Hematopoietic multipotent progenitor cell treated with erythropoietin and hydrocortisone succinate and interleukin-3 and kit ligand, for 15 days (in vitro differentiated cells): ENCODE data around the gene ZNF726.
"Not testable (repeated sequence)": the region's sequence is repeated elsewhere in the genome, so short reads cannot be mapped to it uniquely, and the experiment has no call there.

ENCODE experiments used
- DNase-seq: peaks from one replicate; pipeline ENCODE4 v3.0.0-alpha.2; 2015; ENCODE audit warnings: low spot score

ZNF726 gene

DNA sequence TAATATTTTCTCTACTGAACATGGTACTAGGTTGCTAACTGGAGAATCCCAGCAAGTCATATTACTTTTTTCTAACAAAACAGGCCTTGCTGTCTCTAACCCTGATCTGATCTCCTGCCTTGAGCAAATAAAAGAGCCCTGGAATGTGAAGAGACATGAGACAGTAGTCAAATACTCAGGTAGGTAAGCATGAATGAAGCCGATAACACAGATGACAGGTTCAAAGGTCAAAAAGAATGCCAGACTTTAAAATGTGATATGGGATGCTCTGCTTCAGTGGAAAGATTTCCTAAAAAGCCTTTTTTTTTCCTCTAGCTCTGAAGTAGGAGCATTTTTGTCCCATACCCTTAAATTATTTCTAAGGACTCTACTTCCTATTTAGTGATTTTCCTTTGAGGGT, 28.7 kb downstream of the ZNF726 start:
- no peak for DNase-seq

DNA sequence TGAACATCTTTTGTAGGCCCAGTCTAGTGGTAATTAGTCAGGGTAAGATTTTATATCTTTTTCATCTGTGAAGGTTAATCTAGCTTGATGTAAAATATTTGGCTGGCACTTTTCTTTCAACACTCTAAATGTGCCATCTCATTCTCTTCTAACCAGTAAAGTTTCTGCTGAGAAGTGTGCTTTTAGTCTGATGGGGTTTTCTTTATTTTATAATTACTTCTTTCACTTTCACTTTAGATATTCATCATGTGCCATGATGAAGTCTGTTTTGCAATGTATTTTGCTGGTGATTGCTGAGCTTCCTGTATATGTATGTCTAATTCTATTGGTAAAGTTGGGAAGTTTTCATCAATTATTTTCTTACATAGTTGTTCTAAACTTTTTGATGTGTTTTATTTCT, 31.9 kb downstream of the ZNF726 start:
- no peak for DNase-seq

DNA sequence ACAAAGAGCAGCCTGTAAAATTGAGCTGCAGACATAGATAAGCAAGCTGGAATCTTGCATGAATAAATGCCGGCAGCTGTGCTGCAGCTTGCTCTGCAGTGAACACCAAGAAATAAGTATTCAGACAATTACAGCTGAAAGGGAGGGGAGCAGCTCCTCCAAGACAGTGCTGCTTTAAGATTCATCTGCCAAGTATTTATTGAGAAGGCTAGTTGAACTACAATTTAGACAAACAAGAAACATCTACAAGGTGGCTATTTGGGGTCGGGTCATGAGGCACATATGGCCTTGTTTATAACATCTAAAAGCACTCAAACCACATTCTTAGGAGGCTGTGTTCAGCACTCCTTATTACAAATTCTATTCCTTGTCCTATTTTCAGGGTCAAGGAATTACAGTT, 34.9 kb downstream of the ZNF726 start:
- DNase-seq, result no peak

DNA sequence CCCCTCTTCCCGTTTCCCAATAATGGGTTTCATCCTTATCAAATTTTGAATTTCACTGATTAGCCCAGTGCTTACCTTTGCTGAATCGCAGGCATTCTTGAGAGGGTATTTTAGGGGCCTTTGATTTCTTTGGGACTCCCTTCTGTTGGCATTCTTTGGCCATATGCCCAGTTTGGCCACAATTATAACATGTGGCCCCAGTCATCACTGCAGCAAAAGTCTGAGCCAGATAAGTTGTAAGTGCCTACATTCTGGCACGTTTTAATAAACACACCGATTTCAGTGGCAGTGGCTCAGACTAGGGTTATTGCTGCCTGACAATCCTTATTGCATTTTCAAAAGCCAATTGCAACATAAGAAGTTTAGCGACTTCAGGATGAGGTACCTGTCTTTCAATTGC, 41.4 kb downstream of the ZNF726 start:
- DNase-seq, result no peak

DNA sequence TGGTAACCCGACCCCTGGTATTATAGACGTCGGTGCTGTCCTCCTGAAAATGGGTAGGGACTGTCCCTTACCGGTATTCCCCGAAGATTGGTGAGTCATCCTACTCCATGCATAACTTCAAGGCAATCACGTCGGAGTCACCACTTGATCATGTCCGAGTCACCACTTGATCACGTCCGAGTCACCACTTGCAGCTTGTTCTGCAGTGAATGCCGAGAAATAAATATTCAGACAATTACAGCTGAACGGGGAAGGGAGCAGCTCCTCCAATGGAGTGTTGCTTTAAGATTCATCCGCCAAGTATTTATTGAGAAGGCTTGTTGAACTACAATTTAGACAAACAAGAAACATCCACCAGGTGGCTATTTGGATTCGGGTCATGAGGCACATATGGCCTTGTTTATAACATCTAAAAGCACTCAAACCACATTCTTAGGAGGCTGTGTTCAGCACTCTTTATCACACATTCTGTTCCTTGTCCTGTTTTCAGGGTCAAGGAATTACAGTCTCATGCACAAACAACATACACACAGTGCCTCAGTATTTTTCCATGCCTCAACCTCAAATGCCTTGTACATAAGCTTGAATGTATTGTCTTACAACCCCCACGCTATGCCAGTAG, 43.1 kb downstream of the ZNF726 start:
- no peak for DNase-seq

DNA sequence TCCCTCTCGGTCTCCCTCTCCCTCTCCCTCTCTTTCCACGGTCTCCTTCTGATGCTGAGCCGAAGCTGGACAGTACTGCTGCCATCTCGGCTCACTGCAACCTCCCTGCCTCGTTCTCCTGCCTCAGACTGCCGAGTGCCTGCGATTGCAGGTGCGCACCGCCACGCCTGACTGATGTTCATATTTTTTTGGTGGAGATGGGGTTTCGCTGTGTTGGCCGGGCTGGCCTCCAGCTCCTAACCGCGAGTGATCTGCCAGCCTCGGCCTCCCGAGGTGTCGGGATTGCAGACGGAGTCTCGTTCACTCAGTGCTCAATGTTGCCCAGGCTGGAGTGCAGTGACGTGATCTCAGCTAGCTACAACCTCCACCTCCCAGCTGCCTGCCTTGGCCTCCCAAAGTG, 48.7 kb downstream of the ZNF726 start:
- DNase-seq, result not testable (repeated sequence)

DNA sequence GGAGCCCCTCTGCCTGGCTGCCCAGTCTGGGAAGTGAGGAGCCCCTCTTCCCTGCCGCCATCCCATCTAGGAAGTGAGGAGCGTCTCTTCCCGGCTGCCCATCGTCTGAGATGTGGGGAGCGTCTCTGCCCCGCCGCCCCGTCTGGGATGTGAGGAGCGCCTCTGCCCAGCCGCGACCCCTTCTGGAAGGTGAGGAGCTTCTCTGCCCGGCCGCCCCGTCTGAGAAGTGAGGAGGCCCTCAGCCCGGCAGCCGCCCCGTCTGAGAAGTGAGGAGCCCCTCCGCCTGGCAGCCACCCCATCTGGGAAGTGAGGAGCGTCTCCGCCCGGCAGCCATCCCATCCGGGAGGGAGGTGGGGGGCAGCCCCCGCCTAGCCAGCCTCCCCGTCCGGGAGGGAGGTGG, 49.2 kb downstream of the ZNF726 start:
- not testable (repeated sequence) for DNase-seq

DNA sequence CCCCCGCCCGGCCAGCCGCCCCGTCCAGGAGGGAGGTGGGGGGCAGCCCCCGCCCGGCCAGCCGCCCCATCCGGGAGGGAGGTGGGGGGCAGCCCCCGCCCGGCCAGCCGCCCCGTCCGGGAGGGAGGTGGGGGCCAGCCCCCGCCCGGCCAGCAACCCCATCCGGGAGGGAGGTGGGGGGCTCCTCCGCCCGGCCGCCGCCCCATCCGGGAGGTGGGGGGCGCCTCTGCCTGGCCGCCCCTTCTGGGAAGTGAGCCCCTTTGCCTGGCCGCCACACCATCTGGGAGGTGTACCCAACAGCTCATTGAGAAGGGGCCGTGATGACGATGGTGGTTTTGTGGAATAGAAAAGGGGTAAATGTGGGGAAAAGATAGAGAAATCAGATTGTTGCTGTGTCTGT, 49.6 kb downstream of the ZNF726 start:
- DNase-seq, result not testable (repeated sequence)

DNA sequence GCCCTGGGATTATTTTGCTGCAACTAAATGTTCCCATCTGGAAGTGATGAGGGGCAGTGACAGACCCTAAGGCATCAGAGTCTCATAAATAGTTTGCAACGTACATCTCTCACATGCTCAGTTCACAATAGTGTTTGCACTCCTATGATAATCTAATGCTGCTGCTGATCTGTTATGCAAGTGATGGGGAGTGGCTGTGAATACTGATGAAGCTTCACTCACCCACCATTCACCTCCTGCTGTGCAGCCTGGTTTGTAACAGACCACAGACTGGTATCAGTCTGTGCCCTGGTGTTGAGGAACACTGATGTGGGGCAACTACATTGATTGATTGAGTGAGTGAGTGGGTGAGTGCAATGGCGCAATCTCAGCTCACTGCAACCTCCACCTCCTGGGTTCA, 54.9 kb downstream of the ZNF726 start:
- no peak for DNase-seq

DNA sequence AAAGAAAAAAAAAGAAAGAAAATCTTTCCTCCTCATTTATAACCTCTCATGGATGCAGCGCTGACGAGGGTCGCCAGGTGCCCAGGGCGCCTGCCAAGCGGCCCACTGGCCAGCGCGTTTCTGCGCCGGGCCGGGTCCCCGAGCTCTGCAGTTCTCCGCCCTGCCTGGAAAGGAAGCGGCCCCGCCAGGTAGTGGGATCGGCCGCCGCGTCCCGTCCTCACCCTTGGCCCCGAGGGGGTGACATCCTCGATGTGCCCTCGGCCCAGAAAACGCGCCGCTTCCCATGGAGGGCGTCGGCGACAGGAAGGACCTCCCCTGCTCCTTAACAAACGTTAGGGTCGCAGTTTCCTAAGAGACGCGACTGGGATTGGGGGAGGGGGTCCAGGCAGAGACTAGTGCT, 56.9 kb downstream of the ZNF726 start:
- DNase-seq, result no peak

DNA sequence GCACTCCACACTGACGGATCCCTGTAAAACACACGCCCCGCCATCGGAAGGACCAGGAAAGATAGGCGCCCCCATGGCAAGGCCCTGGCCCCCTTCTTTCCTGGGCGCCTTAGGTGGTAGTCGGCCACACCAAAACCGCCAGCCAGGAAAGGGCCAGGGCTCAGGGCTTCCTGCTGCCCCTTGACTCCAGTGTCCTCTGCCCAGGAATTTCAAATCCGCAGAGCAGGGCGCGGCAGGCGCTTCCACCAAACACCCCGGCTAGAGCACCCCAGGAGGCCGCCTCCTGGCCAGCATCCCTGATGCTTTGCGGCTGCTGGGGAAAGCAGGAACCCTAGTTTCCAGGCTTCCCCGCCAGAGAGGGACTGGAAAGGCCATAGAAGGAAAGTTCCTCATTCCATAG, 57.5 kb downstream of the ZNF726 start:
- DNase-seq, result no peak

DNA sequence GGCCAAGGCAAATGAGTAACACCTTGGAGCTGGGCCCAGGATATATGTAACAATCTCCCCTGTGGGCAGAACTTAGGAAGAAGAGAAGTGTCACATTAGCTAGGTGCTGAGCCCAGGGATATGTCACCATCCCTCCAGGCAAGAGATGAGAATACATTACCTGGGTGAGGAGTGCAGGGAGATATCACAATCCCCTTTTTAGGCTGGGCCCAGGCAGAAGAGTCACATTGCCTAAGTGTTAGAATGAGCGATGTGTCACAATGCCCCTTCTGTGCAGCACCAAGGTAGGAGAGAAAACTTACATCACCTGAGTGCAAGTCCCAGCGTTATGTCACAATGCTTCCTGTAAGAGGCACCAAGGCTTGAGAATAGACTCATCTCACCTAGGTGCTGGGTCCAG, 60.3 kb downstream of the ZNF726 start:
- DNase-seq, result no peak

DNA sequence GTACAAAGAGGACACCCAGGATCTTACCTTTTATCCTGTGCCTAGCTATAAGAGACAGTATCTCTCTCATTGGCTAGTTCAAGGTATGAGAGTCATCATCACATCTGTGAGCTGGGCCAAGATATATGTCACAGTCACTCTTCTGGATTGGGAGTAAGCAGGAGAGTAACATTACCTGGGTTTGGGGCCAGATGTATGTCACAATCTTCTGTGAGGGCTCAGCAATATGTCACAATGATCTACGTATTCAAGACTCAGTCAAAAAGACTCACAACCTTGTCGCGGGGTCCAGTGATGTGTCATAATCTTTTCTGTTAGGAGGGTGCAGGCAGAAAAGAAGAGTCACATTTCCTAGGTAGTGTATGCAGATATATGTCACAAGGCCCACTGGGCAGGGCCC, 61.9 kb downstream of the ZNF726 start:
- DNase-seq, result not testable (repeated sequence)

DNA sequence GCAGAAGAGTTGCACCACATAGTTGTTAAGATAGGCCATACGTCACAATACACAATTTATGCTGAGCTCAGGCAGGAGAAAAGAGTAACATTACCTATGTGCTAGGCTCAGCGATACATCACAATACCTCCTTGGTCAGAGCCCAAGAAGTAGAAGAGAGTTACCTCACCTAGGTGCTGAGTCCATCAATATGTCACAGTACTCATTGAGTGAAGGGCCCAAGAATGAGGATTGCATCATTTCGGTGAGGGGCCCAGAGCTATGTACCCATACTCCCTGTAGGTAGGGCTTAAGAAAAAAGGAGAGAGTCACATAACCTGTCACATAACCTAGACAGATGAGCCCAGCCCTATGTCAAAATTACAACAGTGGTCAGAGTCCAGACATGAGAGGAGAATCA, 62.6 kb downstream of the ZNF726 start:
- DNase-seq, result not testable (repeated sequence)

DNA sequence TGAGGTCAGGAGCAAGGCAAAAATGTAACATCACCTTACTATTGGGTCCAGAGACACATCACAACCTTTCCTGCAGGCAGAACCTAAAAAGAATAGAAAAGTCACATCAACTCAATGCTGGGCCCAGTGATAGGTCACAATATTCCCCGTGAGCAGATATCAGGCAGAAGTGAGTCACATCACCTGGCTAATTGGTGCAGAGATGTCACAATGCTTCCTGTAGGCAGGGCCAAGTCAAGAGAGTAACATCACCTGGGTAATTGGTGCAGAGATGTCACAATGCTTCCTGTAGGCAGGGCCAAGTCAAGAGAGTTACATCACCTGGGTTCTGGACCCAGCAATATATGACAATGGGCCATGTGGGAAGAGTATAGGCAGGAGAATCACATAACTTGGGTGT, 63.4 kb downstream of the ZNF726 start:
- no peak for DNase-seq

DNA sequence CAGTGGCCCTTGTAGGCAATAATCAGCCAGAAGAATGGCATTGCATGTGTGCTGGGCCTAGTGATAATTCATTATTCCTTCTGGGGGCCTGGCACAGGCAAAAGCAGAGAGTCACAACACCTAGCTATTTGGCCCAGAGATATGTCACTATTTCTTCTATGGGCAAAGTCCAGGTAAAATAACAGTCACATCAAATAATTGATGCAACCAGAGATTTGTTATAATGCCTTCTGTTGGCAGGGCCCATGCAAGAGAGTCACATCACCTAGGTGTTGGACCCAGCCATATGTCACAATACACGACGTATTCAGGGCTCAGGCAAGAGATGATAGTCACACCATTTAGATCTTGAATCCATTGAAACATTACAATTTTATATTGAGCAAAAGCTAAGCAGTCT, 66.1 kb downstream of the ZNF726 start:
- no peak for DNase-seq

DNA sequence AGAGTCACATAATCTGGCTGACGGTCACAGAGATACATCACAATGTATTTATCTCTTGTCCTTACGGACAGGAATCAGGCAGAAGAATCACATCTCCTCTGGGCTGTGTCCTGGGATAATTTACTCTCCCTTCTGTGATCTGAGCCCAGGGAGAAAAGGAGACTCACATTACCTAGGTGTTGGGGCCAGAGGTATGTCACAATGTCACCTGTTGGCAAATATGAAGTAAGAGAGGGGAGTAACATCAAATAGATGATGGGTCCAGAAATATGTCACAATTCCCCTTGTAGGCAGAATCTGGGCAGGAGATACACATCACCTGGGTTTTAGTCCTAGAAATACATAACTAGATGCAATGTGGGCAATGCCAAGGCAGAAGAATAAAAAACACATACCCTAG, 67.2 kb downstream of the ZNF726 start:
- DNase-seq, result no peak

DNA sequence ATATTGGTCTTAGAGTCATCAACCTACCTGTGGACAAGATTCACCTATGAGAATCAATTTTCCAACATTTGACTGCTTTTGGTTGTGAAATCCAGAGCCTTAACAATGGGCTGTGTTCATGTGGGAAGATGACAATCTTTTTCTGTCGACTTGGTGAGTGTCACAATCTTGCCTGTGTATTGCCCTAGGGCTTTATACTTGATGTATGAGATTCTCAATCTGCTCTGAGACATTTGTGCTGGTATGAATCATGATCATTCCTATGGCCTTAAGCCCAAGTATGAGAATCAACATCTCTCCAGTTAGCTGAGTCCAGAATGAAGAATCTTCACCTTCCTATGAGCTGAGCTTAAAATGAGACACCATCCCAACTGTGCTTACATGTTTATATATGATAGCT, 68.7 kb downstream of the ZNF726 start:
- DNase-seq, result no peak
